H9 (cell line): ENCODE measurements around the gene CCL3. TPM values are rescaled to one million over a fixed set of nuclear protein-coding genes. Genes with fewer than 3 reads are reported as not detected.
A peak's percentile ranks its signal among the peaks of the same experiment; 100 is the strongest.
"Not testable (repeated sequence)": the region's sequence is repeated elsewhere in the genome, so short reads cannot be mapped to it uniquely, and the experiment has no call there.

Experiments used
- DNase-seq: peaks from one replicate; pipeline ENCODE4 v3.0.0-alpha.2; 2017
- H2AFZ ChIP-seq: one replicate; pipeline ENCODE4 v1.6.1; 2013; ENCODE audit warnings: mild to moderate bottlenecking, low read length, control low read depth, moderate library complexity
- H2AK5ac ChIP-seq: 2 replicates; pipeline ENCODE4 v1.6.1; 2013; ENCODE audit warnings: low read length, control low read depth, mixed read lengths; ENCODE audit not compliant: insufficient read length
- H2BK120ac ChIP-seq: one replicate; pipeline ENCODE4 v1.6.1; 2013; ENCODE audit warnings: low read depth, mild to moderate bottlenecking, low read length, control low read depth, inconsistent platforms; ENCODE audit not compliant: poor library complexity, severe bottlenecking
- H2BK12ac ChIP-seq: 2 replicates; pipeline ENCODE4 v1.6.1; 2013; ENCODE audit warnings: low read length, control low read depth, mixed read lengths, low read depth; ENCODE audit not compliant: insufficient read length
- H2BK15ac ChIP-seq: 2 replicates; pipeline ENCODE4 v1.6.1; 2013; ENCODE audit warnings: low read depth, low read length, control low read depth
- H2BK20ac ChIP-seq: one replicate; pipeline ENCODE4 v1.6.1; 2013; ENCODE audit warnings: low read depth, mild to moderate bottlenecking, low read length, control low read depth, inconsistent platforms; ENCODE audit not compliant: poor library complexity, severe bottlenecking
- H2BK5ac ChIP-seq: 2 replicates; pipeline ENCODE4 v1.6.1; 2013; ENCODE audit warnings: low read length, control low read depth, mixed read lengths; ENCODE audit not compliant: insufficient read length
- H3K14ac ChIP-seq: 2 replicates; pipeline ENCODE4 v1.6.1; 2013; ENCODE audit warnings: low read length, control low read depth; ENCODE audit not compliant: insufficient read depth
- H3K18ac ChIP-seq: 2 replicates; pipeline ENCODE4 v1.6.1; 2013; ENCODE audit warnings: low read depth, mild to moderate bottlenecking, mixed read lengths, low read length, control low read depth; ENCODE audit not compliant: insufficient read length
- H3K23ac ChIP-seq: 2 replicates; pipeline ENCODE4 v1.6.1; 2013; ENCODE audit warnings: low read length, control low read depth, mixed read lengths, low read depth; ENCODE audit not compliant: insufficient read length
- H3K23me2 ChIP-seq: 2 replicates; pipeline ENCODE4 v1.6.1; 2013; ENCODE audit warnings: low read depth, mild to moderate bottlenecking, mixed read lengths, low read length, control low read depth; ENCODE audit not compliant: insufficient read length, poor library complexity, severe bottlenecking
- H3K27ac ChIP-seq: 2 replicates; pipeline ENCODE4 v1.5.1; 2013; ENCODE audit warnings: low read length, control low read depth, mixed read lengths, low read depth; ENCODE audit not compliant: insufficient read length
- H3K27me3 ChIP-seq: 2 replicates; pipeline ENCODE4 v1.6.1; 2013; ENCODE audit warnings: low read length, control low read depth, inconsistent platforms; ENCODE audit not compliant: insufficient read depth
- H3K4ac ChIP-seq: 2 replicates; pipeline ENCODE4 v1.6.1; 2013; ENCODE audit warnings: low read depth, mild to moderate bottlenecking, control low read depth, inconsistent platforms, low read length, moderate library complexity
- H3K4me1 ChIP-seq: 2 replicates; pipeline ENCODE4 v1.6.1; 2013; ENCODE audit warnings: low read length, control low read depth, inconsistent platforms; ENCODE audit not compliant: insufficient read depth
- H3K4me2 ChIP-seq: 2 replicates; pipeline ENCODE4 v1.6.1; 2013; ENCODE audit warnings: low read length, control low read depth, mixed read lengths; ENCODE audit not compliant: insufficient read length, insufficient read depth
- H3K56ac ChIP-seq: 2 replicates; pipeline ENCODE4 v1.6.1; 2013; ENCODE audit warnings: low read depth, mild to moderate bottlenecking, mixed read lengths, low read length, control low read depth; ENCODE audit not compliant: insufficient read length
- H3K79me1 ChIP-seq: 2 replicates; pipeline ENCODE4 v1.6.1; 2013; ENCODE audit warnings: low read depth, mild to moderate bottlenecking, moderate library complexity, low read length, control low read depth, inconsistent platforms; ENCODE audit not compliant: insufficient read depth, poor library complexity, severe bottlenecking
- H3K79me2 ChIP-seq: 2 replicates; pipeline ENCODE4 v1.6.1; 2013; ENCODE audit warnings: low read length, control low read depth, inconsistent platforms; ENCODE audit not compliant: insufficient read depth
- H3K9ac ChIP-seq: 2 replicates; pipeline ENCODE4 v1.6.1; 2013; ENCODE audit warnings: low read length, control low read depth, mixed read lengths; ENCODE audit not compliant: insufficient read length; ENCODE audit errors: extremely low read depth
- H3K9me3 ChIP-seq: one replicate; pipeline ENCODE4 v1.6.1; 2013; ENCODE audit warnings: low read depth, low read length, inconsistent platforms; ENCODE audit not compliant: control insufficient read depth
- H3T11ph ChIP-seq: one replicate; pipeline ENCODE4 v1.6.1; 2013; ENCODE audit warnings: mild to moderate bottlenecking, low read length, control low read depth, inconsistent platforms
- H4K20me1 ChIP-seq: one replicate; pipeline ENCODE4 v1.6.1; 2013; ENCODE audit not compliant: control insufficient read depth, insufficient read length, insufficient read depth
- H4K5ac ChIP-seq: 2 replicates; pipeline ENCODE4 v1.6.1; 2013; ENCODE audit warnings: low read depth, mild to moderate bottlenecking, mixed read lengths, low read length, control low read depth; ENCODE audit not compliant: insufficient read length
- H4K8ac ChIP-seq: replicated peaks from 2 replicates; pipeline ENCODE4 v1.6.1; 2013; ENCODE audit warnings: low read length, control low read depth, mixed read lengths, low read depth; ENCODE audit not compliant: insufficient read length
- H4K91ac ChIP-seq: 2 replicates; pipeline ENCODE4 v1.6.1; 2013; ENCODE audit warnings: low read depth, mild to moderate bottlenecking, moderate library complexity, mixed read lengths, low read length, control low read depth; ENCODE audit not compliant: insufficient read length
- H3K27ac Mint-ChIP-seq, 3 experiments: 2 replicates in 2 of 3; 3 replicates in 1 of 3; pipeline ENCODE4 v1.8.0; 2020 to 2021; ENCODE audit warnings: mixed read lengths in 3 of 3, mild to moderate bottlenecking in 1 of 3, moderate library complexity in 1 of 3
- H3K27me3 Mint-ChIP-seq: 2 replicates; pipeline ENCODE4 v1.8.0; 2021; ENCODE audit warnings: low read depth, mild to moderate bottlenecking, moderate library complexity, mixed read lengths
- H3K36me3 Mint-ChIP-seq, 3 experiments: 2 replicates in 2 of 3; 3 replicates in 1 of 3; pipeline ENCODE4 v1.8.0; 2020 to 2021; ENCODE audit warnings: low read depth in 3 of 3, mixed read lengths in 3 of 3; ENCODE audit not compliant: insufficient read depth in 1 of 3
- H3K4me1 Mint-ChIP-seq, 2 experiments: 2 replicates each; pipeline ENCODE4 v1.8.0; 2020; ENCODE audit warnings: mixed read lengths in 2 of 2
- H3K4me3 Mint-ChIP-seq, 2 experiments: 2 replicates in 1 of 2; 3 replicates in 1 of 2; pipeline ENCODE4 v1.8.0; 2020 to 2021; ENCODE audit warnings: mild to moderate bottlenecking in 2 of 2, mixed read lengths in 2 of 2, moderate library complexity in 1 of 2
- H3K9me3 Mint-ChIP-seq, 2 experiments: 2 replicates in 1 of 2; 3 replicates in 1 of 2; pipeline ENCODE4 v1.8.0; 2020; ENCODE audit warnings: mild to moderate bottlenecking in 2 of 2, mixed read lengths in 2 of 2, moderate library complexity in 1 of 2
- WGBS: extraction: QIAGEN DNeasy Blood & Tissue Kit; methylation state at CpG from one replicate; pipeline ENCODE4 v1.1.7; 2013; ENCODE audit warnings: missing lambda C conversion rate, low lambda C conversion rate, mixed read lengths; ENCODE audit not compliant: insufficient read length; ENCODE audit errors: extremely low coverage; 5-methylcytosine and 5-hydroxymethylcytosine counted together
- total RNA-seq: library from RNA; stranded (reverse); gene quantifications from 2 replicates; pipeline ENCODE4 v1.2.1, GENCODE V29; 2021
- TF ChIP-seq, protein P1 (sequence below): fragments of 200-600 bp; sonication (generic); conservative IDR thresholded peaks from 3 replicates; pipeline ENCODE4 v1.8.0; 2021; ENCODE audit warnings: antibody characterized with exemption, mild to moderate bottlenecking

The CCL3 gene
- total RNA-seq, 1 experiment from 2014 or later: not detected

- H3K4me2 ChIP-seq: peak overlapping the region; percentile 2
- no peak overlapping the region for H3K14ac ChIP-seq
- H2AK5ac ChIP-seq: no peak overlapping the region
- H3K9ac ChIP-seq: no peak overlapping the region
- no peak overlapping the region for H3T11ph ChIP-seq
- H2BK5ac ChIP-seq: no peak overlapping the region
- Mint-ChIP-seq H3K4me3 (no peak overlapping the region), H3K4me1 (peaks cover 27 to 34% of the 10 kb centered on the region in 2 experiments), H3K27me3 (peaks cover 8% of the 10 kb centered on the region), H3K36me3 (peaks cover 12 to 28% (median 18%) of the 10 kb centered on the region in 3 experiments; a peak in 6 of 7 replicates), H3K9me3 (peaks cover 28 to 30% of the 10 kb centered on the region in 2 experiments), H3K27ac (peak overlapping the region; percentile 8 to 71 (median 42); a peak in 4 of 7 replicates)
- TF ChIP-seq, protein P1, sequence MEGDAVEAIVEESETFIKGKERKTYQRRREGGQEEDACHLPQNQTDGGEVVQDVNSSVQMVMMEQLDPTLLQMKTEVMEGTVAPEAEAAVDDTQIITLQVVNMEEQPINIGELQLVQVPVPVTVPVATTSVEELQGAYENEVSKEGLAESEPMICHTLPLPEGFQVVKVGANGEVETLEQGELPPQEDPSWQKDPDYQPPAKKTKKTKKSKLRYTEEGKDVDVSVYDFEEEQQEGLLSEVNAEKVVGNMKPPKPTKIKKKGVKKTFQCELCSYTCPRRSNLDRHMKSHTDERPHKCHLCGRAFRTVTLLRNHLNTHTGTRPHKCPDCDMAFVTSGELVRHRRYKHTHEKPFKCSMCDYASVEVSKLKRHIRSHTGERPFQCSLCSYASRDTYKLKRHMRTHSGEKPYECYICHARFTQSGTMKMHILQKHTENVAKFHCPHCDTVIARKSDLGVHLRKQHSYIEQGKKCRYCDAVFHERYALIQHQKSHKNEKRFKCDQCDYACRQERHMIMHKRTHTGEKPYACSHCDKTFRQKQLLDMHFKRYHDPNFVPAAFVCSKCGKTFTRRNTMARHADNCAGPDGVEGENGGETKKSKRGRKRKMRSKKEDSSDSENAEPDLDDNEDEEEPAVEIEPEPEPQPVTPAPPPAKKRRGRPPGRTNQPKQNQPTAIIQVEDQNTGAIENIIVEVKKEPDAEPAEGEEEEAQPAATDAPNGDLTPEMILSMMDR: no peak
- H4K20me1 ChIP-seq: no peaks in the 10 kb centered on the region
- no peaks in the 10 kb centered on the region for H3K79me1 ChIP-seq
- H2BK15ac ChIP-seq: no peak overlapping the region
- no peak overlapping the region for H4K91ac ChIP-seq
- no peak overlapping the region for H3K23ac ChIP-seq
- no peak overlapping the region for H3K27ac ChIP-seq
- DNase-seq: peak; percentile 72
- H2BK20ac ChIP-seq: no peak overlapping the region
- H2BK120ac ChIP-seq: no peak overlapping the region
- no peak overlapping the region for H3K56ac ChIP-seq
- H3K4me1 ChIP-seq: peaks cover 6% of the 10 kb centered on the region
- H3K79me2 ChIP-seq: no peaks in the 10 kb centered on the region
- no peaks in the 10 kb centered on the region for H3K27me3 ChIP-seq
- H4K8ac ChIP-seq: no peak overlapping the region
- H3K9me3 ChIP-seq: peaks cover 18% of the 10 kb centered on the region
- no peak overlapping the region for H3K4ac ChIP-seq
- no CpG with 5 or more reads among the region's 2 CpGs for WGBS
- H4K5ac ChIP-seq: no peak overlapping the region
- no peak overlapping the region for H2AFZ ChIP-seq
- no peak overlapping the region for H2BK12ac ChIP-seq
- no peaks in the 10 kb centered on the region for H3K23me2 ChIP-seq
- H3K18ac ChIP-seq: no peak overlapping the region
These were observed 33.5 kb upstream of the CCL3 start for GRCh38 chr17:36123431-36123830.

DNA sequence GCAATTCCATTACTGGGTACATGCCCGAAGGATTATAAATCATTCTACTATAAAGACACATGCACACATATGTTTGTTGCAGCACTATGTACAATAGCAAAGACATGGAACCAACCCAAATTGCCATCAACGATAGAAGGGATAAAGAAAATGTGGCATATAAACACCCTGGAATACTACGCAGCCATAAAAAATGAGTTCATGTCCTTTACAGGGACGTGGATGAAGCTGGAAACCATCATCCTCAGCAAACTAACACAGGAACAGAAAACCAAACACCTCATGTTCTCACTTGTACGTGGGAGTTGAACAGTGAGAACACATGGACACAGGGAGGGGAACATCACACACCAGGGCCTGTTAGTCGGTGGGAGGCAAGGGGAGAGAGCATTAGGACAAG lies 31.2 kb upstream of the CCL3 start:
- not testable (repeated sequence) for H3K56ac ChIP-seq, H3K4me3 Mint-ChIP-seq, H3K23ac ChIP-seq, H3K14ac ChIP-seq, H3T11ph ChIP-seq, H3K4me2 ChIP-seq, H3K4me1 ChIP-seq, H3K27ac Mint-ChIP-seq, DNase-seq, H2AK5ac ChIP-seq, H3K9ac ChIP-seq, H4K91ac ChIP-seq, H3K4ac ChIP-seq, H3K27me3 Mint-ChIP-seq, H4K5ac ChIP-seq, H4K20me1 ChIP-seq, H2BK12ac ChIP-seq, H3K79me1 ChIP-seq, H2BK20ac ChIP-seq, H2BK120ac ChIP-seq, H3K18ac ChIP-seq, H2AFZ ChIP-seq, H3K23me2 ChIP-seq, H2BK5ac ChIP-seq, H3K27me3 ChIP-seq, H3K27ac ChIP-seq, H3K79me2 ChIP-seq, H4K8ac ChIP-seq, H2BK15ac ChIP-seq
- Mint-ChIP-seq H3K36me3 (peaks cover 7 to 12% (median 8%) of the 10 kb centered on the region in 3 experiments; a peak in 6 of 7 replicates), H3K4me1 (peaks cover 28 to 30% of the 10 kb centered on the region in 2 experiments), H3K9me3 (peaks cover 15 to 18% of the 10 kb centered on the region in 2 experiments)
- no CpG with 5 or more reads among the region's 6 CpGs for WGBS
- peaks cover 13% of the 10 kb centered on the region for H3K9me3 ChIP-seq
